ENCODE measurements around the gene DLGAP4. TPM values are rescaled to one million over a fixed set of nuclear protein-coding genes. Genes with fewer than 3 reads are reported as not detected.

DLGAP4 gene
- total and polyA plus RNA-seq, 7 donors, result 53.5 to 151 (median 90.4) TPM

- TF ChIP-seq, protein P1, sequence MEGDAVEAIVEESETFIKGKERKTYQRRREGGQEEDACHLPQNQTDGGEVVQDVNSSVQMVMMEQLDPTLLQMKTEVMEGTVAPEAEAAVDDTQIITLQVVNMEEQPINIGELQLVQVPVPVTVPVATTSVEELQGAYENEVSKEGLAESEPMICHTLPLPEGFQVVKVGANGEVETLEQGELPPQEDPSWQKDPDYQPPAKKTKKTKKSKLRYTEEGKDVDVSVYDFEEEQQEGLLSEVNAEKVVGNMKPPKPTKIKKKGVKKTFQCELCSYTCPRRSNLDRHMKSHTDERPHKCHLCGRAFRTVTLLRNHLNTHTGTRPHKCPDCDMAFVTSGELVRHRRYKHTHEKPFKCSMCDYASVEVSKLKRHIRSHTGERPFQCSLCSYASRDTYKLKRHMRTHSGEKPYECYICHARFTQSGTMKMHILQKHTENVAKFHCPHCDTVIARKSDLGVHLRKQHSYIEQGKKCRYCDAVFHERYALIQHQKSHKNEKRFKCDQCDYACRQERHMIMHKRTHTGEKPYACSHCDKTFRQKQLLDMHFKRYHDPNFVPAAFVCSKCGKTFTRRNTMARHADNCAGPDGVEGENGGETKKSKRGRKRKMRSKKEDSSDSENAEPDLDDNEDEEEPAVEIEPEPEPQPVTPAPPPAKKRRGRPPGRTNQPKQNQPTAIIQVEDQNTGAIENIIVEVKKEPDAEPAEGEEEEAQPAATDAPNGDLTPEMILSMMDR (IDR thresholded peaks at IDR 0.05), result no peak
- peaks cover 0 to 8% (median 0%) of the 10 kb centered on the region in 3 donors for H3K27me3 ChIP-seq (ENCODE audit: insufficient read depth in 3 of 3, low read length in 2 of 3)
- intact Hi-C loops (cut with DNase I), result no loop called here
- no peak overlapping the region for H3K27ac ChIP-seq
- 42 to 50% (median 43%) methylated on average over 10 of the region's 10 CpGs for whole genome bisulfite sequencing, 3 donors
- H3K4me3 ChIP-seq, result no peak overlapping the region
- no peaks in the 10 kb centered on the region for H3K4me1 ChIP-seq
- DNase-seq, result peak in 1 of 2 donors; percentile 9
- no peaks in the 10 kb centered on the region for H3K9me3 ChIP-seq
- no peak for ATAC-seq
- H3K36me3 ChIP-seq (ENCODE audit: insufficient read depth in 1 of 2, low read depth in 1 of 2), result no peaks in the 10 kb centered on the region
These were observed 37.4 kb upstream of the DLGAP4 start for GRCh38 chr20:36268440-36269342.

GRCh38 chr20:36269507-36269906, 36.6 kb upstream of the DLGAP4 start:
- H3K4me3 ChIP-seq, result no peak overlapping the region
- ATAC-seq, result no peak
- DNase-seq, result no peak
- no peaks in the 10 kb centered on the region for H3K4me1 ChIP-seq
- 74 to 87% (median 75%) methylated on average over 2 of the region's 2 CpGs for WGBS, 3 donors
- intact Hi-C loops (cut with DNase I), result no loop called here
- H3K27ac ChIP-seq, result no peak overlapping the region
- H3K36me3 ChIP-seq (ENCODE audit: insufficient read depth in 1 of 2, low read depth in 1 of 2), result no peaks in the 10 kb centered on the region
- H3K9me3 ChIP-seq, result no peaks in the 10 kb centered on the region
- TF ChIP-seq, protein P1 (IDR thresholded peaks at IDR 0.05), result no peak
- peaks cover 0 to 13% (median 5%) of the 10 kb centered on the region in 3 donors for H3K27me3 ChIP-seq (ENCODE audit: insufficient read depth in 3 of 3, low read length in 2 of 3)

DNA sequence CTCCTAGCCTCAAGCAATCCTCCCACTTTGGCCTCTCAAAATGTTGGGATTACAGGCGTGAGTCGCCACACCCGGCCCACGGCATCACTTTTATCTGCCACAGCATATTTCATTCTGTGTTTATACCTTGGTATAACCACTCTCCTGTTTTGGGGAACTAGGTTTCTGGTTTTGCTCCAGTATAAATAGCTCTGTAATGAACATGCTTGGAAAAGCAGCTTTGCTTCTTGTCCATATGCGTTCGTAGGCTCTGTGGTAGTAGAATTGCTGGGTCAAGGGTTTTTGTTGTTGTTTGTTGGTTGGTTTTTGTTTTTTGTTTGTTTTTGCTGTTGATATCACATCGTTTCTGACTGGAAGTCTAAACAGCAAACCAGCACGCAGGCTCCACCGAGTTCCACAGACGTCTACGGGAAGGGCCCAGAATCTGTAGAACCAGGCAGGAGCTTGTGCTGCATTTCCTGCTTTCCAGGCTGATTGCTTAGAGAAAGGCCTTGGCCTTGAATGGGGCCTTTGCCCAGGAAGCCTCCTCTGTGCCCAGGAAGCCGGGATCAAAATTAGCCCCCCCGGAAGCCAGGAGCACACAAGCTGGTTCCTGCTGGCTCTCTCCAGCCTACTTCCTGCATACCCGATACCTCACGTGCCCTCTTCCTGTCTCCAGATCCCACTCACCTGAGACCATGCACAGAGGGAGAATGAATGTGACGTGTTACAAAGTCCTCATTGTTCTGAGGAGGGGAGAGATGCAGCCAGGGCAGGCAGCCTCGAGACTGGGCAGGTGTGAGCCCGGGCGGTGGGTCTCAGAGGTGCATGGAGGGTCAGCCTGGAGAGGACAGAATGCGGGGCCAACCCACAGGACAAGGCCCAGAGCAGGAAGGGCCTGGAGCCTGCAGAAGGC, 35.1 kb upstream of the DLGAP4 start:
- no peaks in the 10 kb centered on the region for H3K9me3 ChIP-seq
- H3K4me3 ChIP-seq, result no peak overlapping the region
- no peak overlapping the region for H3K27ac ChIP-seq
- peak in 1 of 2 donors; percentile 27 for DNase-seq
- no peak for ATAC-seq
- intact Hi-C loops (cut with DNase I), result loop anchor here in 1 of 2 donors (10.0 kb wide), 1 partner anchor 164 kb away; no protein-coding TSS in a partner anchor
- 81 to 85% (median 84%) methylated on average over 20 of the region's 20 CpGs for WGBS, 3 donors
- no peaks in the 10 kb centered on the region for H3K4me1 ChIP-seq
- TF ChIP-seq, protein P1 (IDR thresholded peaks at IDR 0.05), result no peak
- H3K27me3 ChIP-seq (ENCODE audit: insufficient read depth in 3 of 3, low read length in 2 of 3), result peaks cover 0 to 28% (median 5%) of the 10 kb centered on the region in 3 donors
- no peaks in the 10 kb centered on the region for H3K36me3 ChIP-seq (ENCODE audit: insufficient read depth in 1 of 2, low read depth in 1 of 2)

GRCh38 chr20:36271639-36272546, 34.2 kb upstream of the DLGAP4 start:
- TF ChIP-seq, protein P1 (IDR thresholded peaks at IDR 0.05), result no peak
- H3K9me3 ChIP-seq, result no peaks in the 10 kb centered on the region
- intact Hi-C loops (cut with DNase I), result loop anchor here in 1 of 2 donors (10.0 kb wide), 1 partner anchor 163 kb away; no protein-coding TSS in a partner anchor
- H3K36me3 ChIP-seq (ENCODE audit: insufficient read depth in 1 of 2, low read depth in 1 of 2), result no peaks in the 10 kb centered on the region
- no peak for ATAC-seq
- DNase-seq, result peak in 1 of 2 donors; percentile 27
- H3K27ac ChIP-seq, result no peak overlapping the region
- WGBS, 3 donors, result 90 to 94% (median 92%) methylated on average over 21 of the region's 21 CpGs
- no peak overlapping the region for H3K4me3 ChIP-seq
- no peaks in the 10 kb centered on the region for H3K4me1 ChIP-seq
- peaks cover 0 to 29% (median 5%) of the 10 kb centered on the region in 3 donors for H3K27me3 ChIP-seq (ENCODE audit: insufficient read depth in 3 of 3, low read length in 2 of 3)

All from psoas muscle (tissue), 8 donors.